Activated naive CD4-positive, alpha-beta T cell treated with anti-CD3 and anti-CD28 coated beads, Interleukin-2, amount 50 U/mL, for 24 hours (primary cell): ENCODE results near the gene SCN10A.

ENCODE experiments used
- H3K27ac Mint-ChIP-seq: one replicate; pipeline ENCODE4 v1.8.0; 2021; ENCODE audit warnings: mild to moderate bottlenecking, mixed read lengths
- H3K27me3 Mint-ChIP-seq: one replicate; pipeline ENCODE4 v1.8.0; 2021; ENCODE audit warnings: mixed read lengths
- H3K36me3 Mint-ChIP-seq: one replicate; pipeline ENCODE4 v1.8.0; 2021; ENCODE audit warnings: mixed read lengths
- H3K4me1 Mint-ChIP-seq: one replicate; pipeline ENCODE4 v1.8.0; 2021; ENCODE audit warnings: mixed read lengths
- H3K4me3 Mint-ChIP-seq: one replicate; pipeline ENCODE4 v1.8.0; 2021; ENCODE audit warnings: mild to moderate bottlenecking, mixed read lengths
- H3K9me3 Mint-ChIP-seq: one replicate; pipeline ENCODE4 v1.8.0; 2021; ENCODE audit warnings: mixed read lengths

Gene SCN10A

GRCh38 chr3:38816026-38816425, at the start of gene SCN10A:
Gene SCN10A (minus strand): TSS chr3:38816217. CDS start chr3:38794010, 22,207 bp downstream.
- H3K4me3 Mint-ChIP-seq = no peak within 1 kb of the TSS
- H3K36me3 Mint-ChIP-seq = no peaks in the 10 kb centered on the region
- H3K4me1 Mint-ChIP-seq = no peaks in the 10 kb centered on the region
- H3K9me3 Mint-ChIP-seq = no peaks in the 10 kb centered on the region
- no peak within 1 kb of the TSS for H3K27ac Mint-ChIP-seq
- peaks cover 7% of the 10 kb centered on the region for H3K27me3 Mint-ChIP-seq

- H3K27ac Mint-ChIP-seq = no peak overlapping the region
- no peak overlapping the region for H3K4me3 Mint-ChIP-seq
- peaks cover 1% of the 10 kb centered on the region for H3K36me3 Mint-ChIP-seq
- no peaks in the 10 kb centered on the region for H3K4me1 Mint-ChIP-seq
- H3K27me3 Mint-ChIP-seq = peaks cover 12% of the 10 kb centered on the region
- H3K9me3 Mint-ChIP-seq = no peaks in the 10 kb centered on the region
Measured at GRCh38 chr3:38853011-38853410, 37.0 kb upstream of the SCN10A start.

- Mint-ChIP-seq H3K36me3 (no peaks in the 10 kb centered on the region), H3K4me1 (no peaks in the 10 kb centered on the region), H3K27me3 (peaks cover 16% of the 10 kb centered on the region), H3K9me3 (no peaks in the 10 kb centered on the region), H3K27ac (no peak overlapping the region), H3K4me3 (no peak overlapping the region)
Measured at GRCh38 chr3:38843898-38844297, 27.9 kb upstream of the SCN10A start.

GRCh38 chr3:38842266-38842965, 26.4 kb upstream of the SCN10A start:
- Mint-ChIP-seq H3K27ac (no peak overlapping the region), H3K4me3 (no peak overlapping the region), H3K4me1 (no peaks in the 10 kb centered on the region), H3K27me3 (peaks cover 15% of the 10 kb centered on the region), H3K9me3 (no peaks in the 10 kb centered on the region), H3K36me3 (no peaks in the 10 kb centered on the region)

- no peaks in the 10 kb centered on the region for H3K4me1 Mint-ChIP-seq
- H3K27ac Mint-ChIP-seq = no peak overlapping the region
- H3K27me3 Mint-ChIP-seq = peaks cover 11% of the 10 kb centered on the region
- no peak overlapping the region for H3K4me3 Mint-ChIP-seq
- no peaks in the 10 kb centered on the region for H3K36me3 Mint-ChIP-seq
- no peaks in the 10 kb centered on the region for H3K9me3 Mint-ChIP-seq
Measured at GRCh38 chr3:38840987-38841386, 25.0 kb upstream of the SCN10A start.

- no peak overlapping the region for H3K27ac Mint-ChIP-seq
Measured at GRCh38 chr3:38837358-38837757, 21.3 kb upstream of the SCN10A start.

DNA sequence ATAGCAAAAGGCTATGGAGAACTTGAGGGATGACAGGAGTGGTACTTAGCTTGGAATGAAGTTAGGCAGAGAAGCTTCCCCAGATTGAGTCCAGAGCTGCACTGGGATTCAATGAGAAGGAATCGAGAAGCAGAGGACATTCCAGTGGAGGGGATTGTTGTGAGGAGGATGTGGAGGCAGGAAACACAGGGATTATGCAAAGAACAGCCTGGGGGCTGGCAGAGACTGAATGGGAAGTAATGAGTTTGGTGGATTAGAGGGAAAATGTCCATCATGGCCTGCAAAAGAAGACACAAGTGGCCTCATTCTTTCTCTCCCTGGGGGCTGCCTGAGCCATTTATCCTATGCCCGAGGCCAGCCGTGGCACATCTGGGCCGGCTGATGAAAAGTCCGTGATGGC, 20.5 kb upstream of the SCN10A start:
- Mint-ChIP-seq H3K36me3 (no peaks in the 10 kb centered on the region), H3K4me1 (peaks cover 4% of the 10 kb centered on the region), H3K4me3 (no peak overlapping the region), H3K27ac (no peak overlapping the region), H3K27me3 (peaks cover 2% of the 10 kb centered on the region), H3K9me3 (no peaks in the 10 kb centered on the region)

More at GRCh38 chr3:38837358-38837757, 21.3 kb upstream of the SCN10A start:
- no peaks in the 10 kb centered on the region for H3K9me3 Mint-ChIP-seq
- H3K27me3 Mint-ChIP-seq = peaks cover 3% of the 10 kb centered on the region
- no peak overlapping the region for H3K4me3 Mint-ChIP-seq
- H3K36me3 Mint-ChIP-seq = no peaks in the 10 kb centered on the region
- H3K4me1 Mint-ChIP-seq = peaks cover 4% of the 10 kb centered on the region

DNA sequence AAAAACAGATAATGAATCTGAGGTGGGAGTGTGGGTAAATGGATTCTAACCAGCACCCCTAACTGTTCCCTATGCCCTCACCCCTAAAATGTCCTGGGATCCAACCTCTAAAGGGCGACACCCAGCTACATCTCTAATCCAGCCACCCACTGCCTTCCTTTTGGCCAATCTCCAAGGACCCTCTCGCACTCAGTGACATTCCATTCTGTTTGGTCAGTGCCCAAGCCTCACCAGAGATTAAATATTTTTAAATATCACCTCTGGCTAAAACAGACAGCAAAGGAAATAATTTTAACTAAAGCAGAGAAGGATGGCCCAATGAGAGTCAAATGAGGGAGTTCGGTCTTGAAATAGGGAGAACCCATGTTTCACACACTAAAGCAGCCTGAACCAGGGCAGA, 19.9 kb upstream of the SCN10A start:
- Mint-ChIP-seq H3K36me3 (no peaks in the 10 kb centered on the region), H3K4me3 (no peak overlapping the region), H3K4me1 (peaks cover 4% of the 10 kb centered on the region), H3K9me3 (no peaks in the 10 kb centered on the region), H3K27ac (no peak overlapping the region), H3K27me3 (peaks cover 1% of the 10 kb centered on the region)

GRCh38 chr3:38834717-38835116, 18.7 kb upstream of the SCN10A start:
- no peaks in the 10 kb centered on the region for H3K36me3 Mint-ChIP-seq
- peaks cover 1% of the 10 kb centered on the region for H3K27me3 Mint-ChIP-seq
- no peak overlapping the region for H3K4me3 Mint-ChIP-seq
- peaks cover 4% of the 10 kb centered on the region for H3K4me1 Mint-ChIP-seq
- H3K27ac Mint-ChIP-seq = peak overlapping the region; percentile 15
- no peaks in the 10 kb centered on the region for H3K9me3 Mint-ChIP-seq

DNA sequence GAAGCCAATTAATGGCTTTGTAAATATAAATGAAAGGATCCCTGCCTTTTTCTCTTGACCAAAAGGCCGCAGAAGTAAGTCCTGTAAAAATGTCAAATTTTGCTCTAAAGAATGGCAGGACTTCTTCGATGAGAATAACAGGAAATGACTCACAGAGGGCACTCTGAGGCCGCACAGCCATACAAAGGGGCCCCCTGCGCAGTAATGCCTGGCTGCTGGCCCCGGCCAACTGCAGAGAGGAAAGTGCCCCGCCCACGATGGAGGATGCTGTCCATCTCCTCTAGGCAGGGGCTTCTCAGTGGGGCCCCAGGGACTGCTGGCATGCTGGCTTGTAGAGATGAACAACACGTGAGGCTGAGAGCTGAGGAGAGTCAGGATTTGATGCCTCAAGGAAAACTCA, 18.1 kb upstream of the SCN10A start:
- H3K27me3 Mint-ChIP-seq = peaks cover 1% of the 10 kb centered on the region
- H3K4me3 Mint-ChIP-seq = no peak overlapping the region
- peaks cover 4% of the 10 kb centered on the region for H3K4me1 Mint-ChIP-seq
- no peaks in the 10 kb centered on the region for H3K9me3 Mint-ChIP-seq
- H3K36me3 Mint-ChIP-seq = no peaks in the 10 kb centered on the region
- H3K27ac Mint-ChIP-seq = no peak overlapping the region

GRCh38 chr3:38829404-38829803, 13.4 kb upstream of the SCN10A start:
- Mint-ChIP-seq H3K36me3 (no peaks in the 10 kb centered on the region), H3K4me1 (no peaks in the 10 kb centered on the region), H3K4me3 (no peak overlapping the region), H3K27ac (no peak overlapping the region), H3K9me3 (no peaks in the 10 kb centered on the region), H3K27me3 (no peaks in the 10 kb centered on the region)

DNA sequence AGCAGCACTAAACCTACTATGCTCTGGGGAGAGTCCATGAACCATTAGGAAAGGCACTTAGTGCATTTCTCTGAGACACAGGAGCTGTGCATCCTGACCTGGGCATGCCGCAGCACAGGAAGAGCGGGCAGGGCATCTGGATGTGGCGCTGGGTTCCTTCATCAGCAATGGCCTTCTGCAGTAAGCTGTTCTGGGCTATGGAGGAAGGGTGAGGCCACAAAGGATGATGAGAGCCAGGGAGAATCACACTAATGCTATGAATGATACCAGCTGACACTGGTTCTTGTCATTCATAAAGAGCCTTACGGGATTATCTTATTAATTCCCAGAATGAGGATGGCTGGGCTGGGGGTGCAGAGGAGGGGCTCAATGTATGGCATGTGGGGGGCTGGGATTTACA, 12.7 kb upstream of the SCN10A start:
- H3K4me1 Mint-ChIP-seq = no peaks in the 10 kb centered on the region
- no peaks in the 10 kb centered on the region for H3K36me3 Mint-ChIP-seq
- H3K27me3 Mint-ChIP-seq = peaks cover 3% of the 10 kb centered on the region
- H3K9me3 Mint-ChIP-seq = no peaks in the 10 kb centered on the region
- H3K4me3 Mint-ChIP-seq = no peak overlapping the region
- H3K27ac Mint-ChIP-seq = no peak overlapping the region

- no peak overlapping the region for H3K27ac Mint-ChIP-seq
- H3K4me1 Mint-ChIP-seq = no peaks in the 10 kb centered on the region
- H3K4me3 Mint-ChIP-seq = no peak overlapping the region
- H3K9me3 Mint-ChIP-seq = no peaks in the 10 kb centered on the region
- H3K36me3 Mint-ChIP-seq = no peaks in the 10 kb centered on the region
- peaks cover 3% of the 10 kb centered on the region for H3K27me3 Mint-ChIP-seq
Measured at GRCh38 chr3:38827791-38828190, 11.8 kb upstream of the SCN10A start.

DNA sequence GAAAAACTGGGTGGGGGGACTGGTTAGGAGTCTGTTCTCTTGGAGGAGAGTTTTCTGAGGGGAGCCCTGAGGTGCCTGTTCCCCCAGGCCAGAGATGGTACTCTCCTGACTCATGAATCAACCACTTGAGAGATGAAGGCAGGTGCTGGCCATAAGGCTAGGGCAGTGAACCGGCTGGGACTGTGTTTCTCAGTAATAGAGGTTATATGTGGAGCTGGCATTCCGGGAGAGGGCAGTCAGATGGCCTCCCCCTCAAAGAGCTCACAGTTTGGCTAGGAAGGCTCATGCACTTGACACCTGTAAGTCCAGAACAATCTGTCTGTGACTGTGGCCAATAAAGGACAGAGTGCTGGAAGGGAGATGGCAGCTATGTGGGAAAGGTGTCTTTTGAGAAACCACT, 10.0 kb upstream of the SCN10A start:
- no peaks in the 10 kb centered on the region for H3K9me3 Mint-ChIP-seq
- no peaks in the 10 kb centered on the region for H3K4me1 Mint-ChIP-seq
- H3K36me3 Mint-ChIP-seq = no peaks in the 10 kb centered on the region
- H3K27me3 Mint-ChIP-seq = peaks cover 8% of the 10 kb centered on the region
- H3K4me3 Mint-ChIP-seq = no peak overlapping the region
- H3K27ac Mint-ChIP-seq = no peak overlapping the region

- Mint-ChIP-seq H3K4me1 (no peaks in the 10 kb centered on the region), H3K4me3 (no peak overlapping the region), H3K27me3 (peaks cover 8% of the 10 kb centered on the region), H3K36me3 (no peaks in the 10 kb centered on the region), H3K27ac (no peak overlapping the region), H3K9me3 (no peaks in the 10 kb centered on the region)
Measured at GRCh38 chr3:38824349-38824748, 8.3 kb upstream of the SCN10A start.

DNA sequence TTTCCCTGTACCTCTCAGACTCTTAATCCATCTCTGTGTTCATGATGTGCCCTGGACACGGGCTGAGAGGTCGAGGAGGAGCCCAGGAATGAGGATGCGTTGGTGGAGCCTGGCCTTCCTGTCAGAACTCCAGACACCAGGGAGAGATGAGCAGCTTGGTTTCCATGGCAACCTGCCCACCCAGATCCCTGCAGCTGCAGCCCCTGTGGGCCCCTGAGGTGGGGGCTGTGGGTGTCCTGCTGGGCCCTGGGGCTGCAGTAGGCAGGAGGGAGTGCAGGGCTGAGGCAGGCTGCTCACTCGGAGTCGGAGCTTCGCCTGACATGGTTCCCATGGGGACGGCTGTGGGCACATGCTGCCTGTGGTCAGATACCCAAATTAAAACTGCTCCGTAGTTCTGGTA, 7.7 kb upstream of the SCN10A start:
- H3K4me1 Mint-ChIP-seq = no peaks in the 10 kb centered on the region
- H3K4me3 Mint-ChIP-seq = no peak overlapping the region
- peaks cover 8% of the 10 kb centered on the region for H3K27me3 Mint-ChIP-seq
- H3K9me3 Mint-ChIP-seq = no peaks in the 10 kb centered on the region
- no peak overlapping the region for H3K27ac Mint-ChIP-seq
- H3K36me3 Mint-ChIP-seq = no peaks in the 10 kb centered on the region

DNA sequence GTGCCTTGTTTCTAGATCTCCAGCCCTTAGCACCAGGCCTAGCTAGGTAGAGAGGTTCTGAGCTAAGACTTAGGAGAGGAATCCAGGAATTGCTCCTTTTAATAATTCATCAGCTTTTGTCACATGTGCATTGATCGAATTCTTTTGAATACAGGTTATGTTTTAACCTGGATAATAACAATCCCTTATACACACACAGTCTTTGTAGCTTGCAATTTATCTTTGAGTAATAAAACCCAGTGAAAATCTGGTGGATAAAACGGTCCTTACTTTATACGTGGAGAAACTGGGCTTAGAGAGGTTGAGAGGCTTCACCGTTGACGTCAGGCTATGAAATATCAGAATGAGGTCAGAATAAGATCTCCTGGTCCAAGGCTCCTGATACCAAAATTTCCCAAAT, 7.2 kb upstream of the SCN10A start:
- H3K36me3 Mint-ChIP-seq = no peaks in the 10 kb centered on the region
- H3K4me1 Mint-ChIP-seq = no peaks in the 10 kb centered on the region
- H3K27me3 Mint-ChIP-seq = peaks cover 8% of the 10 kb centered on the region
- no peaks in the 10 kb centered on the region for H3K9me3 Mint-ChIP-seq
- no peak overlapping the region for H3K27ac Mint-ChIP-seq
- H3K4me3 Mint-ChIP-seq = no peak overlapping the region
